GM06990 (cell line): ENCODE measurements around the gene EPB41.

Source experiments
- DNase-seq: peaks from one replicate; pipeline ENCODE4 v3.0.0-alpha.2; 2011; ENCODE audit not compliant: insufficient read length; ENCODE audit errors: extremely low read depth
- H3K27me3 ChIP-seq: replicated peaks from 2 replicates; pipeline ENCODE4 v1.6.0; 2011; ENCODE audit warnings: low read length; ENCODE audit not compliant: control insufficient read depth, insufficient read depth
- H3K36me3 ChIP-seq: 2 replicates; pipeline ENCODE4 v1.5.1; 2011; ENCODE audit warnings: low read length; ENCODE audit not compliant: control insufficient read depth, insufficient read depth
- H3K4me3 ChIP-seq: replicated peaks from 2 replicates; pipeline ENCODE4 v1.5.1; 2011; ENCODE audit warnings: low read depth, mild to moderate bottlenecking, control low read depth, low read length
- TF ChIP-seq, protein P1 (sequence below): IDR thresholded peaks from 2 replicates; pipeline ENCODE4 v1.5.1; 2011; ENCODE audit warnings: low read length, control low read depth, mild to moderate bottlenecking, inconsistent platforms; ENCODE audit not compliant: insufficient read depth, poor library complexity, severe bottlenecking

The EPB41 gene

DNA sequence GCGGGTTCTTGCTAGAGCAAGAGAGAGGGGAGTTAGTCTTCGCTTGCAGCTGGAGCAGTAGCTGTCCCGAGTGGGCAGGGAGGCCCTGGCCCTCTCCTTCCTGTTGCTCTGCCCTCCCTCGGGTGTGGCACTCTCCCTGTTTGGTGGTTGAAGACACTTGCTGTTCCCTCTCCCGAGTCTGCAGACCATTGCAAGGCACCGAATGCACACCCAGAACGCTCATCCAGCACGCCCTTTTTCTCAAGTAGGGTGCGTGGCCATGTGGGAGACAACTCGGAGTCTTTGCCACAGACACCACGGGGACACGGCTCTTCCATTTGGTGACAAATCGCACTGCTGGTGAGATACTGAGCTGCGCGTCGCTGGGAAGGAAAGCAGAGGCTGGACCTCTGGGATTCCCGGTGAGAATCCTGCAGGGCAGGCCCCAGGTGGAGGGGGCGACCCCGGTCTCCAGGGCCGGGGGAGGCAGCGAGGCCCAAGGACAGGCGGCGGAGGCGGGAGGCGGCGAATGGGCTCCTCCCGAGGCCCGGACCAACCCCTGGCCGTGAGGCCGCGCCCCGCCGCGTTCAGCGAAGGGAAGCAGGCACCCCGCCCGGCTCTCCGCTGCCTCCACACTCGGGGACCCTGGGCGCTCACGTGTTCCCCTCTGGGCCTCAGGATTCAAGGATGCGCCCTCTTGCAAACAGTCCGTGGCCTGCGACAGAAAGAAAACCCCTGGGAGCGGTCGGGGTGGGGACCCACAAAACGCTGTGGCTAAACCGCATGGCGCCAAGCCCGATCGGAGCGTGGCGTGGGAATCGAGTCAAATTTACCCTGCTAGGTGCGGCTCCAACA, 219.7 kb downstream of the EPB41 start:
- no peaks in the 10 kb centered on the region for H3K27me3 ChIP-seq
- no peak overlapping the region for H3K4me3 ChIP-seq
- no peaks in the 10 kb centered on the region for H3K36me3 ChIP-seq
- TF ChIP-seq, protein P1, sequence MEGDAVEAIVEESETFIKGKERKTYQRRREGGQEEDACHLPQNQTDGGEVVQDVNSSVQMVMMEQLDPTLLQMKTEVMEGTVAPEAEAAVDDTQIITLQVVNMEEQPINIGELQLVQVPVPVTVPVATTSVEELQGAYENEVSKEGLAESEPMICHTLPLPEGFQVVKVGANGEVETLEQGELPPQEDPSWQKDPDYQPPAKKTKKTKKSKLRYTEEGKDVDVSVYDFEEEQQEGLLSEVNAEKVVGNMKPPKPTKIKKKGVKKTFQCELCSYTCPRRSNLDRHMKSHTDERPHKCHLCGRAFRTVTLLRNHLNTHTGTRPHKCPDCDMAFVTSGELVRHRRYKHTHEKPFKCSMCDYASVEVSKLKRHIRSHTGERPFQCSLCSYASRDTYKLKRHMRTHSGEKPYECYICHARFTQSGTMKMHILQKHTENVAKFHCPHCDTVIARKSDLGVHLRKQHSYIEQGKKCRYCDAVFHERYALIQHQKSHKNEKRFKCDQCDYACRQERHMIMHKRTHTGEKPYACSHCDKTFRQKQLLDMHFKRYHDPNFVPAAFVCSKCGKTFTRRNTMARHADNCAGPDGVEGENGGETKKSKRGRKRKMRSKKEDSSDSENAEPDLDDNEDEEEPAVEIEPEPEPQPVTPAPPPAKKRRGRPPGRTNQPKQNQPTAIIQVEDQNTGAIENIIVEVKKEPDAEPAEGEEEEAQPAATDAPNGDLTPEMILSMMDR: no peak
- DNase-seq: no peak

DNA sequence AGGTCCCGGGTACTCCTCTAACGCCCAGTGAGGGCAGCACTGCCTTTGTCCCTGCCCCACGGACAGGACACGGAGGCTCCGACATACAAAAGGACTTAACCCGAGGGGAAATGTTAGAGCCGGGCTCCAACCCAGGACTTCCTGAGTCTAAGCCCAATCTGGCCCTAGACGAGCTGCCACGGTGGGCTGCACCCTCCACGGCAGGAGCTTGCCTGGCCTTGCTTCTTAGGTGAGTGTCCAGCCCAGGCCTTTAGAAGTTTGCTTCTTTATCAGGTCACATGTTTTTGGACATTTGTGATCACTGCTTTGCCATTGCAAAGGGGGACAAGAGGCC, 220.3 kb downstream of the EPB41 start:
- Histone ChIP-seq H3K36me3 (no peaks in the 10 kb centered on the region), H3K27me3 (no peaks in the 10 kb centered on the region), H3K4me3 (no peak overlapping the region)
- DNase-seq: no peak
- TF ChIP-seq, protein P1: no peak

DNA sequence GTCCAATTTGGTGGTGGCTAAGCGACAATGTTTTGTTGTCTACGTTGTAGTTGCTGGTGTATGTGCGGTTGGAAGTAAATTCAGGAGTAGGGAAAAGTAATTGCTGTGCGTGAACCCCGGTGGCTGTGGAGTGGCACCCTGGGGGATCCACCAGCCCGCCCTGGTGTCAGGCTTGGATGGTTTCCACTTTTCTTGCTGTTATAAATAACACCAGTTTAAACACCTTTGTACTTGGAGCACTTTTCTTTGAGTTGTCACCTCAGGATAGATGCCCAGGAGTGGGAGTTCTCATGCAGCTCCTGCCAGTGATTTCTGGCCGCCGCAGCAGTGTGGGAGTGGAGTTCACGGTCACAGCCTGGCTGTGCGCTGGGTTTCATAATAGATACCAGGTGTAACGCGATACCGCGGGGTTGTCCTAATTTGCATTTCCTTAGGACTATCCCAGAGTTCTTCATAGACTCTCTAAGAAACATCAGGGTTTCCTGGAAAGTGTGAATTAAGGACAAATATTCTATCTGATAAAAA, 222.1 kb downstream of the EPB41 start:
- no peak for DNase-seq
- Histone ChIP-seq H3K4me3 (no peak overlapping the region), H3K27me3 (no peaks in the 10 kb centered on the region), H3K36me3 (no peaks in the 10 kb centered on the region)
- TF ChIP-seq, protein P1: no peak

DNA sequence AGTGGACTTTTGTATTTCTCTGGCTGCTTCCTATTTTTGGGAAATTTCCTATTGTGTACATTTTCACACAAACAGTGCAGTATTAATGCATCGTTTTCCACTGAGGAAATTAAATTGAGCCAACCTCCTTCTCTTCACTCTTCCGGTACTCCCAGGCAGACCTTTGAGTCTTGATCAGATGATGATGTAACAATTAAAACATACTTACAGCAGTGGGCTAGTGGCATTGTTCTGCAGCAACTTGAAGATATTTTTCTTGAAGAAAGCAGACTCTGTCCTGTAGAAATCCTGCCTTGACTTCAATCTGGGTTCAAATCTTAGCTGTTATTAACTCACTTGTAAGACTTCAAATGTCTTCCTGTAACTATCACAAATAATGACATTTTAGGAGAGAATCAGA, 228.3 kb downstream of the EPB41 start:
- no peaks in the 10 kb centered on the region for H3K27me3 ChIP-seq
- peaks cover 2% of the 10 kb centered on the region for H3K36me3 ChIP-seq
- TF ChIP-seq, protein P1: no peak
- H3K4me3 ChIP-seq: no peak overlapping the region
- DNase-seq: no peak

DNA sequence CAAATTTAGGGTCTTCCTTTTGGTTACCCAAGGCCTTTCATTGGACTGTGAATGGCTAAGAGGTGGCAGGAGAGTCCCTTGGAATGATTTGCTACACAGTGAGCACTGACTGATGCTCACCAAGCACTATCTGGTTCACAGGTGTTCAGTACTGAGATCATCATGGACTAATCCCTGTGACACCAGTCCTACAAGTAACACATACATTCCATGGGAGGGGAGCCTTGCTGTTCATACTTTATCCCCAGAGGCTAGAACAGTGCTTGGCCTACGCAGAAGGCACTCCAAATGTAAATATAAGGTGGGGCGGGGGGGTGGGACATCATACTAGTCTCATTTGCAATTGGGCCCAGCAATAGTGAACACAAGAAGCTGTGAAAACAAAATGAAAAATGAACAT, 229.8 kb downstream of the EPB41 start:
- DNase-seq: no peak
- H3K4me3 ChIP-seq: no peak overlapping the region
- peaks cover 10% of the 10 kb centered on the region for H3K36me3 ChIP-seq
- no peaks in the 10 kb centered on the region for H3K27me3 ChIP-seq
- TF ChIP-seq, protein P1: no peak
